Body of pancreas (tissue), 4 donors: ENCODE data around the gene SEMA5B.

Experiments used
- POLR2A ChIP-seq, 3 donors: fragments of 450-650 bp; IDR thresholded peaks; one replicate each; pipeline ENCODE4 v1.6.1; 2016; ENCODE audit warnings: antibody characterized with exemption in 3 of 3, mild to moderate bottlenecking in 2 of 3
- TF ChIP-seq, protein P1 (sequence below), 7 experiments: fragments of 450-650 bp in 4 of 7; fragments of 200-600 bp in 3 of 7; sonication (generic) in 3 of 7; IDR thresholded peaks; one replicate each; pipeline ENCODE4 v1.5.1; 2016 to 2019; ENCODE audit warnings: antibody characterized with exemption in 7 of 7

DNA sequence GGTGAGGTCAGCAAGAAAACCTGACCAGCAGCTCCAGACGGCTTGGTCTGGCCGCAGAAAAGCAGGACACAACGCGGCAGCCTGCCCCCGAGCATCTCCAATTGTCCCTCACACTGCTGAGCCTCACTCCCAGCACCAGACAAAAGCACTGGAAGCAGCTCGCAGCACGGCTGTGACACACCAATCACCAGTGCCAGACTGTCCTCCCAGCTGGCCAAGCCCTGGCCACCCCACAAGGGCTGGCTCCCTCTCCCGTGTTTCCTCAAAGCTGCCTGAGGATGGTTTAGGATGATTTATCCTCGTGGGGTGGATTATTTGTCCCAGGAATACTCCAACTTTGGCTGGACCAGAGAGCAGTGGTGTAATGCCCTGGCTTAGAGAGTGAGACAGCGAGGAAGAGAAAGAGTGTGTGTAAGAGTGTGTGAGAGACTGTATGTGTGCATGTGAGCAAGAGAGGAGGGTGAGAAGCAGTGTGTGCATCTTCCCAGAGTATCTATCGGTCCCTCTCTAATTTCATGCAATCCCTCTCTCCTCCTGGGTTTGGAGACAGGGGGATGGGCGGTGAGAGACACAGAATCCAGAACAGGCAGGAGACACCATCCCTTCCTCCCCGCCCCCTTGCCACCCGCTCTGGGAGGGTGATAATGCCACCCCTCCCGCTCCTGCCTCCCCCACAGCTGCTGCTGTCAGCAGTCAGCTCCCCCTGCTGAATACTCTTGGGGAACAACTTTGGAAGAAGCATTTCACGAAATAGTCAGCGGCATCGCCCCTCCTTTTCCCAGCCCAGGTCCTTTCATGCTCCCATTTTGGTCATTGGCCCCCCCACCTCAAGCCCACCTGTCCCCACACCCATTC lies 34.2 kb downstream of the SEMA5B start:
- TF ChIP-seq, protein P1, sequence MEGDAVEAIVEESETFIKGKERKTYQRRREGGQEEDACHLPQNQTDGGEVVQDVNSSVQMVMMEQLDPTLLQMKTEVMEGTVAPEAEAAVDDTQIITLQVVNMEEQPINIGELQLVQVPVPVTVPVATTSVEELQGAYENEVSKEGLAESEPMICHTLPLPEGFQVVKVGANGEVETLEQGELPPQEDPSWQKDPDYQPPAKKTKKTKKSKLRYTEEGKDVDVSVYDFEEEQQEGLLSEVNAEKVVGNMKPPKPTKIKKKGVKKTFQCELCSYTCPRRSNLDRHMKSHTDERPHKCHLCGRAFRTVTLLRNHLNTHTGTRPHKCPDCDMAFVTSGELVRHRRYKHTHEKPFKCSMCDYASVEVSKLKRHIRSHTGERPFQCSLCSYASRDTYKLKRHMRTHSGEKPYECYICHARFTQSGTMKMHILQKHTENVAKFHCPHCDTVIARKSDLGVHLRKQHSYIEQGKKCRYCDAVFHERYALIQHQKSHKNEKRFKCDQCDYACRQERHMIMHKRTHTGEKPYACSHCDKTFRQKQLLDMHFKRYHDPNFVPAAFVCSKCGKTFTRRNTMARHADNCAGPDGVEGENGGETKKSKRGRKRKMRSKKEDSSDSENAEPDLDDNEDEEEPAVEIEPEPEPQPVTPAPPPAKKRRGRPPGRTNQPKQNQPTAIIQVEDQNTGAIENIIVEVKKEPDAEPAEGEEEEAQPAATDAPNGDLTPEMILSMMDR (IDR thresholded peaks at IDR 0.05): no peak
- no peak for TF ChIP-seq POLR2A (IDR thresholded peaks at IDR 0.05)
